G401 (cell line): ENCODE results near the gene OR2Y1. TPM values are rescaled to one million over a fixed set of nuclear protein-coding genes. Genes with fewer than 3 reads are reported as not detected.
"Not testable (repeated sequence)": the region's sequence is repeated elsewhere in the genome, so short reads cannot be mapped to it uniquely, and the experiment has no call there.

ENCODE experiments used
- DNase-seq: peaks from one replicate; pipeline ENCODE4 v3.0.0-alpha.2; 2015; ENCODE audit warnings: low spot score
- in situ Hi-C: cut with HindIII; loops from 2 replicates; pipeline ENCODE4 v1.10.0; 2016; ENCODE audit warnings: low sequenced_read_pairs, mixed read lengths
- total RNA-seq: library from RNA; depleted of rRNA; stranded (reverse); fragments of >200 nt; shearing (Covaris generic); gene quantifications from 2 replicates; pipeline ENCODE4 v1.2.3, GENCODE V29; 2014

Gene OR2Y1
- total RNA-seq, 1 experiment from 2014 or later, result not detected

GRCh38 chr5:180744253-180744652 lies 4.4 kb upstream of the OR2Y1 start:
- no peak for DNase-seq
- in situ Hi-C loops, result no loop called here

GRCh38 chr5:180742727-180743126 lies 2.9 kb upstream of the OR2Y1 start:
- no peak for DNase-seq
- in situ Hi-C loops, result no loop called here

- in situ Hi-C loops, DNase-seq: not testable (repeated sequence)
These were observed 1.1 kb upstream of the OR2Y1 start for GRCh38 chr5:180740953-180741352.

GRCh38 chr5:180739271-180739670 lies 587 bp downstream of the OR2Y1 start:
- in situ Hi-C loops, result no loop called here
- DNase-seq, result no peak

- DNase-seq, result no peak
- in situ Hi-C loops, result no loop called here
These were observed 3.3 kb downstream of the OR2Y1 start for GRCh38 chr5:180736536-180736935.

GRCh38 chr5:180724944-180725343 lies 14.9 kb downstream of the OR2Y1 start:
- in situ Hi-C loops, result no loop called here
- DNase-seq, result no peak

- in situ Hi-C loops, result no loop called here
- DNase-seq, result no peak
These were observed 15.9 kb downstream of the OR2Y1 start for GRCh38 chr5:180723936-180724335.

GRCh38 chr5:180720486-180720885 lies 19.4 kb downstream of the OR2Y1 start:
- in situ Hi-C loops, result no loop called here
- no peak for DNase-seq

GRCh38 chr5:180719781-180720180 lies 20.1 kb downstream of the OR2Y1 start:
- in situ Hi-C loops, result no loop called here
- DNase-seq, result no peak

- DNase-seq, result peak; percentile 32
- in situ Hi-C loops, result no loop called here
These were observed 20.9 kb downstream of the OR2Y1 start for GRCh38 chr5:180718810-180719453.

- in situ Hi-C loops, result no loop called here
- no peak for DNase-seq
These were observed 21.9 kb downstream of the OR2Y1 start for GRCh38 chr5:180717989-180718388.

- DNase-seq, result no peak
- in situ Hi-C loops, result no loop called here
These were observed 35.5 kb downstream of the OR2Y1 start for GRCh38 chr5:180704362-180704761.

GRCh38 chr5:180703912-180704311 lies 35.9 kb downstream of the OR2Y1 start:
- in situ Hi-C loops, result no loop called here
- no peak for DNase-seq

- in situ Hi-C loops, DNase-seq: not testable (repeated sequence)
These were observed 36.5 kb downstream of the OR2Y1 start for GRCh38 chr5:180703371-180703770.

- DNase-seq, in situ Hi-C loops: not testable (repeated sequence)
These were observed 39.4 kb downstream of the OR2Y1 start for GRCh38 chr5:180700440-180700839.

- no peak for DNase-seq
- in situ Hi-C loops, result no loop called here
These were observed 40.8 kb downstream of the OR2Y1 start for GRCh38 chr5:180699042-180699441.

- in situ Hi-C loops, result no loop called here
- DNase-seq, result no peak
These were observed 43.7 kb downstream of the OR2Y1 start for GRCh38 chr5:180696116-180696515.

GRCh38 chr5:180692429-180692828 lies 47.4 kb downstream of the OR2Y1 start:
- in situ Hi-C loops, result no loop called here
- DNase-seq, result no peak

- DNase-seq, result no peak
- in situ Hi-C loops, result no loop called here
These were observed 48.8 kb downstream of the OR2Y1 start for GRCh38 chr5:180691046-180691445.

- in situ Hi-C loops, result no loop called here
- no peak for DNase-seq
These were observed 49.3 kb downstream of the OR2Y1 start for GRCh38 chr5:180690562-180690961.

- in situ Hi-C loops, result no loop called here
- no peak for DNase-seq
These were observed 50.1 kb downstream of the OR2Y1 start for GRCh38 chr5:180689775-180690174.
